ENCODE data around the gene SEMA6A. TPM values are rescaled to one million over a fixed set of nuclear protein-coding genes. Genes with fewer than 3 reads are reported as not detected.

SEMA6A gene
- polyA plus RNA-seq, 2 of the 4 experiments (the other 2 are of a cell fraction), result 0.01 TPM; not detected in 1

GRCh38 chr5:116469631-116470030 lies 105.0 kb downstream of the SEMA6A start:
- Histone ChIP-seq H3K4me3 (no peak overlapping the region), H3K27ac (no peak overlapping the region), H3K4me1 (no peaks in the 10 kb centered on the region), H3K9me3 (no peaks in the 10 kb centered on the region), H3K4me2 (no peak overlapping the region)
- TF ChIP-seq HEYL (CRISPR knock-in tag; IDR thresholded peaks at IDR 0.05) (no peak), GATA3 (IDR thresholded peaks at IDR 0.05; ENCODE audit: borderline replicate concordance) (no peak), USF2 (IDR thresholded peaks at IDR 0.05) (no peak), CHD4 (IDR thresholded peaks at IDR 0.05; ENCODE audit: borderline replicate concordance) (no peak), ESRRA (IDR thresholded peaks at IDR 0.05; ENCODE audit: borderline replicate concordance, low read length) (no peak), EHF (CRISPR knock-in tag; IDR thresholded peaks at IDR 0.05) (no peak), ELK1 (IDR thresholded peaks at IDR 0.05; ENCODE audit: low read depth, low read length) (no peak), HMGXB4 (CRISPR knock-in tag; IDR thresholded peaks at IDR 0.05; ENCODE audit: borderline replicate concordance) (no peak), PBX3 (IDR thresholded peaks at IDR 0.05) (no peak), RARB (CRISPR knock-in tag; IDR thresholded peaks at IDR 0.05) (no peak), SREBF2 (IDR thresholded peaks at IDR 0.05) (no peak), CHD2 (IDR thresholded peaks at IDR 0.05; ENCODE audit: low read length, partially characterized antibody) (no peak), NPAS2 (CRISPR knock-in tag; IDR thresholded peaks at IDR 0.05; ENCODE audit: borderline replicate concordance) (no peak), POLR2A (IDR thresholded peaks at IDR 0.05; ENCODE audit: low read length) (no peak), FOSL2 (IDR thresholded peaks at IDR 0.05) (no peak), FOSL2 (CRISPR knock-in tag; IDR thresholded peaks at IDR 0.05) (no peak), E2F6 (IDR thresholded peaks at IDR 0.05; ENCODE audit: borderline replicate concordance, low read depth) (no peak), RCOR1 (IDR thresholded peaks at IDR 0.05; ENCODE audit: low read depth, low read length) (no peak), CTCF (IDR thresholded peaks at IDR 0.05) (no peak)
- ATAC-seq (no peak), DNase-seq (ENCODE audit: low read depth in 1 of 2, low spot score in 1 of 2) (no peak), FAIRE-seq (no peak)
- POLR2A ChIA-PET, result no interaction called here
- 24% methylated on average over 3 of the region's 3 CpGs for WGBS (ENCODE audit: missing lambda C conversion rate)
- CTCF ChIA-PET, result no interaction called here

- ChIA-PET CTCF (no interaction called here), POLR2A (no interaction called here)
- DNase-seq (ENCODE audit: low read depth in 1 of 2, low spot score in 1 of 2) (no peak), ATAC-seq (no peak), FAIRE-seq (no peak)
- Histone ChIP-seq H3K4me1 (no peaks in the 10 kb centered on the region), H3K9me3 (no peaks in the 10 kb centered on the region), H3K27ac (no peak overlapping the region), H3K4me3 (no peak overlapping the region), H3K4me2 (no peak overlapping the region)
- WGBS (ENCODE audit: missing lambda C conversion rate), result 0% methylated on average over 2 of the region's 2 CpGs
- TF ChIP-seq EHMT2 (IDR thresholded peaks at IDR 0.05; ENCODE audit: low read depth) (no peak), CHD4 (IDR thresholded peaks at IDR 0.05; ENCODE audit: borderline replicate concordance) (no peak), HEYL (CRISPR knock-in tag; IDR thresholded peaks at IDR 0.05) (no peak), TP53 (CRISPR knock-in tag; IDR thresholded peaks at IDR 0.05) (no peak), FOSL2 (IDR thresholded peaks at IDR 0.05) (no peak), FOSL2 (CRISPR knock-in tag; IDR thresholded peaks at IDR 0.05) (no peak), MAZ (IDR thresholded peaks at IDR 0.05; ENCODE audit: borderline replicate concordance, low read depth, low read length) (no peak), ZSCAN20 (CRISPR knock-in tag; IDR thresholded peaks at IDR 0.05) (no peak), MAFK (IDR thresholded peaks at IDR 0.05; ENCODE audit: partially characterized antibody) (no peak), ELK1 (IDR thresholded peaks at IDR 0.05; ENCODE audit: low read depth, low read length) (no peak), KDM1A (IDR thresholded peaks at IDR 0.05; ENCODE audit: low read depth) (no peak), CEBPB (IDR thresholded peaks at IDR 0.05) (no peak), ESRRA (IDR thresholded peaks at IDR 0.05; ENCODE audit: borderline replicate concordance, low read length) (no peak), POLR2AphosphoS2 (conservative IDR thresholded peaks at IDR 0.05; ENCODE audit: low read length) (no peak), NFE2L2 (conservative IDR thresholded peaks at IDR 0.05; ENCODE audit: low read length) (no peak), MAX (IDR thresholded peaks at IDR 0.05) (no peak), HDAC2 (IDR thresholded peaks at IDR 0.05) (no peak), POLR2A (IDR thresholded peaks at IDR 0.05; ENCODE audit: low read length) (no peak), NR3C1 (IDR thresholded peaks at IDR 0.05) (no peak), GATA3 (IDR thresholded peaks at IDR 0.05; ENCODE audit: borderline replicate concordance) (no peak)
Observed at GRCh38 chr5:116468583-116468982, 106.0 kb downstream of the SEMA6A start.

All from A549 (cell line).